Activated CD8-positive, alpha-beta T cell treated with anti-CD3 and anti-CD28 coated beads, Interleukin-2, amount 10 ng/mL, durations not matched to agents 7 days and 5 days (primary cell): ENCODE data around the gene PHF19. TPM values are rescaled to one million over a fixed set of nuclear protein-coding genes. Genes with fewer than 3 reads are reported as not detected.

Experiments
- ATAC-seq: fragments of 150-1000 bp; cut with Tn5 transposase; one replicate; pipeline ENCODE4 v1.10.0; 2021; ENCODE audit warnings: moderate library complexity
- CTCF ChIA-PET: fragments of 350-600 bp; sonication (Branson Sonifier 250); formaldehyde crosslinking; loops from one replicate; lab custom pipeline; 2021; ENCODE audit warnings: antibody characterized with exemption; lab: Charles Lee
- POLR2A ChIA-PET: fragments of 350-600 bp; sonication (Branson Sonifier 250); formaldehyde crosslinking; loops from one replicate; lab custom pipeline; 2021; ENCODE audit warnings: antibody characterized with exemption; lab: Charles Lee
- DNase-seq: peaks from one replicate; pipeline ENCODE4 v3.0.0-alpha.2; 2020
- H3K27ac Mint-ChIP-seq: one replicate; pipeline ENCODE4 v1.8.0; 2021; ENCODE audit warnings: mild to moderate bottlenecking, mixed read lengths
- H3K27me3 Mint-ChIP-seq: one replicate; pipeline ENCODE4 v1.8.0; 2021; ENCODE audit warnings: low read depth, mixed read lengths
- H3K36me3 Mint-ChIP-seq: one replicate; pipeline ENCODE4 v1.8.0; 2021; ENCODE audit warnings: low read depth, mixed read lengths
- H3K4me1 Mint-ChIP-seq: one replicate; pipeline ENCODE4 v1.8.0; 2021; ENCODE audit warnings: low read depth, mixed read lengths
- H3K4me3 Mint-ChIP-seq: one replicate; pipeline ENCODE4 v1.8.0; 2021; ENCODE audit warnings: mild to moderate bottlenecking, mixed read lengths
- H3K9me3 Mint-ChIP-seq: one replicate; pipeline ENCODE4 v1.8.0; 2022; ENCODE audit warnings: mixed read lengths; ENCODE audit not compliant: insufficient read depth
- total RNA-seq, 2 experiments: library from RNA; stranded (reverse); gene quantifications; one replicate each; pipeline ENCODE4 v1.2.3, GENCODE V29; 2021

The PHF19 gene
- total RNA-seq, 2 experiments from 2014 or later: 273 to 290 TPM

GRCh38 chr9:120891245-120891883 is 14.4 kb upstream of the PHF19 start:
- no peaks in the 10 kb centered on the region for H3K9me3 Mint-ChIP-seq
- H3K27ac Mint-ChIP-seq: peak overlapping the region; percentile 95
- H3K27me3 Mint-ChIP-seq: no peaks in the 10 kb centered on the region
- DNase-seq (peak; percentile 80), ATAC-seq (peak; percentile 59)
- H3K36me3 Mint-ChIP-seq: peaks cover 22% of the 10 kb centered on the region
- POLR2A ChIA-PET: interaction anchor here (0.5 to 13.1 kb wide), 18 partner anchors 8 to 230 kb away, joined by 3 to 306 read pairs (median 8); partner anchors contain the start of genes PHF19 and TRAF1
- CTCF ChIA-PET: interaction anchor here (0.8 to 5.3 kb wide), 15 partner anchors 11 to 135 kb away, joined by 3 to 54 read pairs (median 8); no protein-coding TSS in a partner anchor
- H3K4me1 Mint-ChIP-seq: peaks cover 90% of the 10 kb centered on the region
- peak overlapping the region; percentile 70 for H3K4me3 Mint-ChIP-seq

- no peaks in the 10 kb centered on the region for H3K9me3 Mint-ChIP-seq
- H3K4me1 Mint-ChIP-seq: peaks cover 91% of the 10 kb centered on the region
- peak overlapping the region; percentile 95 for H3K27ac Mint-ChIP-seq
- H3K27me3 Mint-ChIP-seq: no peaks in the 10 kb centered on the region
- POLR2A ChIA-PET: interaction anchor here (0.5 to 13.1 kb wide), 20 partner anchors 7 to 667 kb away, joined by 3 to 306 read pairs (median 6); partner anchors contain the start of genes FBXW2, PHF19 and TRAF1
- DNase-seq: peak; percentile 60
- peaks cover 27% of the 10 kb centered on the region for H3K36me3 Mint-ChIP-seq
- CTCF ChIA-PET: interaction anchor here (0.8 to 5.3 kb wide), 19 partner anchors 10 to 181 kb away, joined by 3 to 54 read pairs (median 7); partner anchors contain the start of gene FBXW2
- H3K4me3 Mint-ChIP-seq: peak overlapping the region; percentile 70
- peak; percentile 18 for ATAC-seq
Measured at GRCh38 chr9:120890320-120891244, 13.6 kb upstream of the PHF19 start.

- Mint-ChIP-seq H3K36me3 (peaks cover 27% of the 10 kb centered on the region), H3K27ac (peak overlapping the region; percentile 95), H3K27me3 (no peaks in the 10 kb centered on the region), H3K4me1 (peaks cover 87% of the 10 kb centered on the region), H3K9me3 (no peaks in the 10 kb centered on the region), H3K4me3 (peak overlapping the region; percentile 70)
- DNase-seq: no peak
- POLR2A ChIA-PET: interaction anchor here (0.8 to 13.1 kb wide), 11 partner anchors 9 to 182 kb away, joined by 3 to 306 read pairs (median 9); partner anchors contain the start of genes FBXW2, PHF19 and TRAF1
- CTCF ChIA-PET: interaction anchor here (0.7 to 5.3 kb wide), 16 partner anchors 10 to 182 kb away, joined by 3 to 54 read pairs (median 8); partner anchors contain the start of gene FBXW2
- ATAC-seq: no peak
Measured at GRCh38 chr9:120889606-120890271, 12.8 kb upstream of the PHF19 start.

- ATAC-seq: no peak
- Mint-ChIP-seq H3K4me1 (peaks cover 88% of the 10 kb centered on the region), H3K36me3 (peaks cover 26% of the 10 kb centered on the region), H3K9me3 (no peaks in the 10 kb centered on the region), H3K27me3 (no peaks in the 10 kb centered on the region), H3K27ac (peak overlapping the region; percentile 95), H3K4me3 (no peak overlapping the region)
- ChIA-PET CTCF (interaction anchor here (0.7 to 4.5 kb wide), 4 partner anchors 10 to 36 kb away, joined by 3 to 18 read pairs (median 8); no protein-coding TSS in a partner anchor), POLR2A (interaction anchor here (0.6 to 13.1 kb wide), 5 partner anchors 9 to 43 kb away, joined by 3 to 306 read pairs (median 141); partner anchors contain the start of genes PHF19 and TRAF1)
- no peak for DNase-seq
Measured at GRCh38 chr9:120888626-120889025, 11.6 kb upstream of the PHF19 start.

GRCh38 chr9:120886490-120886967 is 9.5 kb upstream of the PHF19 start:
- no peak overlapping the region for H3K4me3 Mint-ChIP-seq
- ChIA-PET CTCF (interaction anchor here (0.9 to 1.4 kb wide), 5 partner anchors 14 to 42 kb away, joined by 3 to 5 read pairs (median 4); no protein-coding TSS in a partner anchor), POLR2A (interaction anchor here (0.8 to 13.1 kb wide), 6 partner anchors 8 to 43 kb away, joined by 3 to 306 read pairs (median 6); partner anchors contain the start of gene PHF19)
- no peak for DNase-seq
- H3K9me3 Mint-ChIP-seq: no peaks in the 10 kb centered on the region
- H3K36me3 Mint-ChIP-seq: peaks cover 23% of the 10 kb centered on the region
- peaks cover 86% of the 10 kb centered on the region for H3K4me1 Mint-ChIP-seq
- no peaks in the 10 kb centered on the region for H3K27me3 Mint-ChIP-seq
- ATAC-seq: no peak
- H3K27ac Mint-ChIP-seq: peak overlapping the region; percentile 52

- CTCF ChIA-PET: interaction anchor here (0.8 to 1.1 kb wide), 5 partner anchors 13 to 43 kb away, joined by 3 to 5 read pairs (median 4); no protein-coding TSS in a partner anchor
- H3K27ac Mint-ChIP-seq: no peak overlapping the region
- H3K36me3 Mint-ChIP-seq: peaks cover 23% of the 10 kb centered on the region
Measured at GRCh38 chr9:120885958-120886357, 9.0 kb upstream of the PHF19 start.

GRCh38 chr9:120885457-120885856 is 8.5 kb upstream of the PHF19 start:
- DNase-seq: no peak
- POLR2A ChIA-PET: interaction anchor here (0.8 to 13.1 kb wide), 6 partner anchors 9 to 43 kb away, joined by 3 to 306 read pairs (median 5); partner anchors contain the start of gene PHF19
- Mint-ChIP-seq H3K4me3 (no peak overlapping the region), H3K27me3 (no peaks in the 10 kb centered on the region), H3K27ac (no peak overlapping the region), H3K4me1 (peaks cover 83% of the 10 kb centered on the region), H3K9me3 (no peaks in the 10 kb centered on the region), H3K36me3 (peaks cover 24% of the 10 kb centered on the region)
- no peak for ATAC-seq
- CTCF ChIA-PET: interaction anchor here (0.8 to 1.1 kb wide), 5 partner anchors 12 to 44 kb away, joined by 3 to 5 read pairs (median 4); no protein-coding TSS in a partner anchor

More at GRCh38 chr9:120885958-120886357, 9.0 kb upstream of the PHF19 start:
- no peaks in the 10 kb centered on the region for H3K27me3 Mint-ChIP-seq
- H3K9me3 Mint-ChIP-seq: no peaks in the 10 kb centered on the region
- DNase-seq: no peak
- no peak for ATAC-seq
- peaks cover 84% of the 10 kb centered on the region for H3K4me1 Mint-ChIP-seq
- H3K4me3 Mint-ChIP-seq: no peak overlapping the region
- POLR2A ChIA-PET: interaction anchor here (0.8 to 13.1 kb wide), 8 partner anchors 9 to 43 kb away, joined by 3 to 306 read pairs (median 5); partner anchors contain the start of gene PHF19

GRCh38 chr9:120883608-120883996 is 6.6 kb upstream of the PHF19 start:
- ChIA-PET CTCF (interaction anchor here (0.7 to 1.7 kb wide), 4 partner anchors 13 to 98 kb away, joined by 3 to 8 read pairs (median 4); no protein-coding TSS in a partner anchor), POLR2A (interaction anchor here (1.0 to 2.5 kb wide), 7 partner anchors 9 to 46 kb away, joined by 3 to 19 read pairs (median 3); no protein-coding TSS in a partner anchor)
- no peak for ATAC-seq
- DNase-seq: no peak
- no peak overlapping the region for H3K4me3 Mint-ChIP-seq
- peaks cover 81% of the 10 kb centered on the region for H3K4me1 Mint-ChIP-seq
- H3K27ac Mint-ChIP-seq: peak overlapping the region; percentile 66
- H3K36me3 Mint-ChIP-seq: peaks cover 21% of the 10 kb centered on the region
- H3K9me3 Mint-ChIP-seq: no peaks in the 10 kb centered on the region
- H3K27me3 Mint-ChIP-seq: no peaks in the 10 kb centered on the region

GRCh38 chr9:120882935-120883607 is 6.1 kb upstream of the PHF19 start:
- DNase-seq: no peak
- peak; percentile 7 for ATAC-seq
- Mint-ChIP-seq H3K27ac (peak overlapping the region; percentile 66), H3K4me1 (peaks cover 81% of the 10 kb centered on the region), H3K9me3 (no peaks in the 10 kb centered on the region), H3K36me3 (peaks cover 18% of the 10 kb centered on the region), H3K27me3 (no peaks in the 10 kb centered on the region), H3K4me3 (peak overlapping the region; percentile 1)
- ChIA-PET CTCF (interaction anchor here (0.7 to 1.7 kb wide), 3 partner anchors 14 to 99 kb away, joined by 3 to 8 read pairs (median 3); no protein-coding TSS in a partner anchor), POLR2A (interaction anchor here (0.9 to 2.5 kb wide), 7 partner anchors 9 to 46 kb away, joined by 3 to 19 read pairs (median 4); no protein-coding TSS in a partner anchor)
